ENCODE measurements around the gene MPO. TPM values are rescaled to one million over a fixed set of nuclear protein-coding genes. Genes with fewer than 3 reads are reported as not detected.

MPO gene
- total RNA-seq, 2 donors from 2014 or later: 0.57 TPM; not detected in 1

GRCh38 chr17:58245428-58246103 is 35.2 kb downstream of the MPO start:
- no peak overlapping the region for H3K27ac ChIP-seq
- no peaks in the 10 kb centered on the region for H3K36me3 ChIP-seq
- DNase-seq (ENCODE audit: low spot score): no peak
- TF ChIP-seq POLR2AphosphoS5 (IDR thresholded peaks at IDR 0.05): no peak
- TF ChIP-seq CTCF (IDR thresholded peaks at IDR 0.05): no peak
- TF ChIP-seq POLR2A (IDR thresholded peaks at IDR 0.05): no peak
- no peaks in the 10 kb centered on the region for H3K4me1 ChIP-seq (replicated peaks)
- 58% methylated on average over 10 of the region's 10 CpGs for whole genome bisulfite sequencing
- no peaks in the 10 kb centered on the region for H3K9me3 ChIP-seq
- H3K4me3 ChIP-seq: no peak overlapping the region
- intact Hi-C loops (cut with DNase I): loop anchor here (5.0 kb wide), 1 partner anchor 172 kb away; the partner anchor contains the start of gene RNF43
- H3K27me3 ChIP-seq (replicated peaks; ENCODE audit: insufficient read depth): no peaks in the 10 kb centered on the region

GRCh38 chr17:58244963-58245362 is 35.8 kb downstream of the MPO start:
- intact Hi-C loops (cut with DNase I): loop anchor here (5.0 kb wide), 1 partner anchor 172 kb away; the partner anchor contains the start of gene RNF43
- H3K27ac ChIP-seq: no peak overlapping the region
- no peaks in the 10 kb centered on the region for H3K27me3 ChIP-seq (replicated peaks; ENCODE audit: insufficient read depth)
- no peaks in the 10 kb centered on the region for H3K9me3 ChIP-seq
- 69% methylated on average over 6 of the region's 6 CpGs for WGBS
- H3K4me1 ChIP-seq (replicated peaks): no peaks in the 10 kb centered on the region
- no peak for DNase-seq (ENCODE audit: low spot score)
- no peaks in the 10 kb centered on the region for H3K36me3 ChIP-seq
- H3K4me3 ChIP-seq: no peak overlapping the region
- TF ChIP-seq CTCF (IDR thresholded peaks at IDR 0.05) (no peak), POLR2A (IDR thresholded peaks at IDR 0.05) (no peak), POLR2AphosphoS5 (IDR thresholded peaks at IDR 0.05) (no peak)

- Histone ChIP-seq H3K4me3 (no peak overlapping the region), H3K36me3 (no peaks in the 10 kb centered on the region), H3K27ac (no peak overlapping the region), H3K9me3 (no peaks in the 10 kb centered on the region), H3K4me1 (replicated peaks) (no peaks in the 10 kb centered on the region), H3K27me3 (replicated peaks; ENCODE audit: insufficient read depth) (no peaks in the 10 kb centered on the region)
- TF ChIP-seq CTCF (IDR thresholded peaks at IDR 0.05): no peak
- TF ChIP-seq POLR2A (IDR thresholded peaks at IDR 0.05): no peak
- TF ChIP-seq POLR2AphosphoS5 (IDR thresholded peaks at IDR 0.05): no peak
- intact Hi-C loops (cut with DNase I): no loop called here
- no peak for DNase-seq (ENCODE audit: low spot score)
- WGBS: 8% methylated on average over 4 of the region's 4 CpGs
Observed at GRCh38 chr17:58242171-58242784, 38.5 kb downstream of the MPO start.

GRCh38 chr17:58239987-58240386 is 40.7 kb downstream of the MPO start:
- DNase-seq (ENCODE audit: low spot score): no peak
- intact Hi-C loops (cut with DNase I): no loop called here
- Histone ChIP-seq H3K4me3 (no peak overlapping the region), H3K36me3 (no peaks in the 10 kb centered on the region), H3K27me3 (replicated peaks; ENCODE audit: insufficient read depth) (no peaks in the 10 kb centered on the region), H3K4me1 (replicated peaks) (no peaks in the 10 kb centered on the region), H3K27ac (no peak overlapping the region), H3K9me3 (no peaks in the 10 kb centered on the region)
- WGBS: 82% methylated on average over 1 of the region's 1 CpG
- no peak for TF ChIP-seq POLR2A (IDR thresholded peaks at IDR 0.05)
- no peak for TF ChIP-seq CTCF (IDR thresholded peaks at IDR 0.05)
- no peak for TF ChIP-seq POLR2AphosphoS5 (IDR thresholded peaks at IDR 0.05)
